CD8-positive, alpha-beta memory T cell (primary cell): ENCODE measurements around the gene ATAD5. TPM values are rescaled to one million over a fixed set of nuclear protein-coding genes. Genes with fewer than 3 reads are reported as not detected.

Source experiments
- CTCF ChIA-PET: fragments of 350-600 bp; sonication (Branson Sonifier 250); formaldehyde crosslinking; loops from one replicate; lab custom pipeline; 2021; ENCODE audit warnings: antibody characterized with exemption; lab: Charles Lee
- POLR2A ChIA-PET: fragments of 350-600 bp; sonication (Branson Sonifier 250); formaldehyde crosslinking; loops from one replicate; lab custom pipeline; 2021; ENCODE audit warnings: antibody characterized with exemption; lab: Charles Lee
- DNase-seq, 5 donors: peaks; one replicate each; pipeline versions ENCODE4 v3.0.0 to v3.0.0-alpha.2; 2020 to 2022; ENCODE audit warnings: mixed read lengths in 1 of 5
- H3K27ac ChIP-seq: one replicate; pipeline ENCODE4 v1.7.0; 2013; ENCODE audit warnings: low read depth, mild to moderate bottlenecking, low read length, moderate library complexity
- H3K27me3 ChIP-seq: 2 replicates; pipeline ENCODE4 v1.7.0; 2013; ENCODE audit warnings: low read length, mild to moderate bottlenecking; ENCODE audit not compliant: insufficient read depth, poor library complexity, severe bottlenecking
- H3K36me3 ChIP-seq: 2 replicates; pipeline ENCODE4 v1.7.0; 2013; ENCODE audit warnings: mild to moderate bottlenecking, low read length, moderate library complexity; ENCODE audit not compliant: insufficient read depth
- H3K4me1 ChIP-seq: 2 replicates; pipeline ENCODE4 v1.7.0; 2013; ENCODE audit warnings: mild to moderate bottlenecking, low read length, moderate library complexity; ENCODE audit not compliant: insufficient read depth
- H3K4me3 ChIP-seq: 2 replicates; pipeline ENCODE4 v1.7.0; 2013; ENCODE audit warnings: mild to moderate bottlenecking, low read length
- H3K9me3 ChIP-seq: 2 replicates; pipeline ENCODE4 v1.7.0; 2013; ENCODE audit warnings: mild to moderate bottlenecking, low read length
- H3K27ac Mint-ChIP-seq, 8 donors: one replicate each; pipeline ENCODE4 v1.8.0; 2020 to 2021; ENCODE audit warnings: mixed read lengths in 8 of 8, mild to moderate bottlenecking in 6 of 8, inconsistent platforms in 3 of 8, moderate library complexity in 3 of 8
- H3K27me3 Mint-ChIP-seq, 2 donors: one replicate each; pipeline ENCODE4 v1.8.0; 2020 to 2021; ENCODE audit warnings: mixed read lengths in 2 of 2, mild to moderate bottlenecking in 1 of 2, moderate library complexity in 1 of 2
- H3K36me3 Mint-ChIP-seq, 3 donors: one replicate each; pipeline ENCODE4 v1.8.0; 2020 to 2021; ENCODE audit warnings: mixed read lengths in 3 of 3, inconsistent platforms in 1 of 3, mild to moderate bottlenecking in 1 of 3
- H3K4me1 Mint-ChIP-seq, 3 donors: one replicate each; pipeline ENCODE4 v1.8.0; 2020 to 2021; ENCODE audit warnings: mixed read lengths in 3 of 3, inconsistent platforms in 1 of 3, mild to moderate bottlenecking in 1 of 3
- H3K4me3 Mint-ChIP-seq, 7 donors: one replicate each; pipeline ENCODE4 v1.8.0; 2020 to 2021; ENCODE audit warnings: mixed read lengths in 7 of 7, mild to moderate bottlenecking in 6 of 7, moderate library complexity in 4 of 7, inconsistent platforms in 2 of 7
- H3K9me3 Mint-ChIP-seq, 5 donors: one replicate each; pipeline ENCODE4 v1.8.0; 2020 to 2022; ENCODE audit warnings: mixed read lengths in 5 of 5, mild to moderate bottlenecking in 3 of 5, moderate library complexity in 2 of 5, inconsistent platforms in 1 of 5
- polyA plus RNA-seq: library from polyadenylated mRNA; unstranded; fragments of 300-500 nt; fragmentation: Illumina TruSeq; gene quantifications from one replicate; pipeline ENCODE4 v1.2.3, GENCODE V29; 2021
- total RNA-seq, 2 experiments: library from RNA; stranded (reverse); gene quantifications; one replicate each; pipeline ENCODE4 v1.2.3, GENCODE V29; 2021

Gene ATAD5
- total and polyA plus RNA-seq, 3 experiments from 2014 or later: 2.3 to 27.8 (median 25.5) TPM

DNA sequence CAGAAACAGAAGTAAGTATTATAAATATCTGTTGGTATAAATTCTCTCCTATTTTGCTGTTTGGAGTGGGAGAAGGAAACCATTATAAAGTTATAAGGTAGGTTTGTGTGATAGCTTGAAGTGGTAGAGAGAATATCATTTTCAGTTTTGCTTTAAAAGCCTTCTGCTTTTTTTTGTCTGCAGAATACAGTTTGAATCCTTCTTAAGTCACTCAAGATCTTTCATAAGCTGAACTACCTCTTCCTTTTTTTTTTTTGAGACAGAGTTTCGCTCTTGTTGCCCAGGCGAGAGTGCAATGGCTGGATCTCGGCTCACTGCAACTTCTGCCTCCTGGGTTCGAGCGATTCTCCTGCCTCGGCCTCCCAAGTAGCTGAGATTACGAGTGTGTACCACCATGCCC lies 9.0 kb downstream of the ATAD5 start:
- H3K27ac Mint-ChIP-seq: no peak overlapping the region
- no peaks in the 10 kb centered on the region for H3K4me1 Mint-ChIP-seq
- Histone ChIP-seq H3K27me3 (no peaks in the 10 kb centered on the region), H3K4me1 (no peaks in the 10 kb centered on the region), H3K27ac (no peak overlapping the region), H3K36me3 (no peaks in the 10 kb centered on the region), H3K4me3 (no peak overlapping the region), H3K9me3 (no peaks in the 10 kb centered on the region)
- no peaks in the 10 kb centered on the region for H3K9me3 Mint-ChIP-seq
- no peak overlapping the region for H3K4me3 Mint-ChIP-seq
- ChIA-PET CTCF (no interaction called here), POLR2A (interaction anchor here (1.4 kb wide), 1 partner anchor 10 kb away, joined by 3 read pairs; no protein-coding TSS in a partner anchor)
- no peaks in the 10 kb centered on the region for H3K27me3 Mint-ChIP-seq
- peaks cover 0 to 30% (median 4%) of the 10 kb centered on the region in 3 donors for H3K36me3 Mint-ChIP-seq
- no peak for DNase-seq

DNA sequence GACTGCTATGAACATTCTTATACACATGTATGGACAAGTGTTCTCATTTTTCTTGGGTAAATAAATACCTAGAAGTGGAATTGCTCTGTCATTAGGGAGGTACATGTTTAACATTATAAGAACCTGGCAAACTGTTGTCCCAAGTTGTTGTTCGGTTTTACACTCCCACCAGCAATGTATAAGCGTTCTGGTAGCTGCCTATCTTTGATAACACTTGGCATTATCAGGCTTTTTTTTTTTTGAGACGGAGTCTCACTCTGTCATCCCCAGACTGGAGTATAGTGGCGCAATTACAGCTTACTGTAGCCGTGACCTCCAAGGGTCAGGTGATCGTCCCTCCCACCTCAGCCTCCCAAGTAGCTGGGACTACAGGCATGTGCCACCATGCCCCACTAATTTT lies 16.3 kb downstream of the ATAD5 start:
- no peak for DNase-seq
- no peaks in the 10 kb centered on the region for H3K4me1 Mint-ChIP-seq
- H3K9me3 Mint-ChIP-seq: no peaks in the 10 kb centered on the region
- no peaks in the 10 kb centered on the region for H3K4me1 ChIP-seq
- no peaks in the 10 kb centered on the region for H3K27me3 Mint-ChIP-seq
- H3K36me3 Mint-ChIP-seq: peaks cover 0 to 13% (median 3%) of the 10 kb centered on the region in 3 donors
- no peak overlapping the region for H3K27ac ChIP-seq
- no peak overlapping the region for H3K4me3 Mint-ChIP-seq
- ChIA-PET CTCF (no interaction called here), POLR2A (no interaction called here)
- no peak overlapping the region for H3K27ac Mint-ChIP-seq
- H3K4me3 ChIP-seq: no peak overlapping the region
- no peaks in the 10 kb centered on the region for H3K9me3 ChIP-seq
- H3K27me3 ChIP-seq: no peaks in the 10 kb centered on the region
- H3K36me3 ChIP-seq: no peaks in the 10 kb centered on the region

DNA sequence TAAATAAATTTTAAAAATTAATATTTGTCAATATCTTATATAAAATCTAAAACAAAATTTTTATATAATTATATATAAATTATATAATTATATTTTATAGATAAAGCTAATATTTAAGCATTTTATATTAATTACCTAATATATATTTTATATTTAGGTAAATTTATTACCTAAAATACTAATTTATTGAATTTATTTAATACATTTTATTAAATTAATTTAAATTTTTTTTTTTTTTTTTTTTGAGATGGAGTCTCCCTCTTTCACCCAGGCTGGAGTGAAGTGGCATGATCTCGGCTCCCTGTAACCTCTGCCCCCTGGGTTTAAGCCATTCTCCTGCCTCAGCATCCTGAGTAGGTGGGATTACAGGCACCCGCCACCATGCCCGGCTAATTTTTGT lies 22.4 kb downstream of the ATAD5 start:
- H3K27me3 ChIP-seq: no peaks in the 10 kb centered on the region
- H3K36me3 Mint-ChIP-seq: peaks cover 0 to 18% (median 2%) of the 10 kb centered on the region in 3 donors
- H3K9me3 ChIP-seq: no peaks in the 10 kb centered on the region
- H3K27ac Mint-ChIP-seq: no peak overlapping the region
- H3K4me1 ChIP-seq: no peaks in the 10 kb centered on the region
- ChIA-PET CTCF (no interaction called here), POLR2A (no interaction called here)
- H3K4me3 ChIP-seq: no peak overlapping the region
- no peaks in the 10 kb centered on the region for H3K36me3 ChIP-seq
- H3K4me3 Mint-ChIP-seq: no peak overlapping the region
- DNase-seq: no peak
- H3K27me3 Mint-ChIP-seq: no peaks in the 10 kb centered on the region
- H3K27ac ChIP-seq: no peak overlapping the region
- H3K4me1 Mint-ChIP-seq: no peaks in the 10 kb centered on the region
- H3K9me3 Mint-ChIP-seq: no peaks in the 10 kb centered on the region

DNA sequence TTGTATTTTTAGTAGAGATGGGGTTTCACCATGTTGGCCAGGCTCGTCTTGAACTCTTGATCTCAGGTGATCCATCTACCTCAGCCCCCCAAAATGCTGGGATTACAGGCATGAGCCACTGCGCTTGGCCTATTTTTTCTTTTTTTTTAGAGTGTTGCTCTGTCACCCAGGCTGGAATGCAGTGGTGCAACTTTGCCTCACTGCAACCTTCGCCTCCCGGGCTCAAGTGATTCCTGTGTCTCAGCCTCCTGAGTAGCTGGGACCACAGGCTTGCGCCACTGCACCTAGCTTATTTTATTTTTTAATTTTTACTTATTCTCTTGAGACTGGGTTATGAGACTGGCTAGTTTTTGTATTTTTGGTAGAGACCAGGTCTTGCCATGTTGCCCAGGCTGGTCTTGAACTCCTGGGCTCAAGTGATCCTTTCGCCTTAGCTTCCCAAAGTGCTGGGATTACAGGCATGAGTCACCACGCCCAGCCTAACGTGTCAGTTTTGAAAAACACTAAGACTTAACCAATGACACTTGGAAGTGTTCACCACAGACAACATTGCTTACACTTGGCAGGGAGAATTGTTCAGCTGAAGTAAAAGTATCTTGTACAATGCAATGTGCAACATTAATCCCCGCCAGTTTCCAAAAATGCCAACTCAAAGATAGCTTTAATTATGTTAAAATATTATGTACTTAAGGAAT lies 26.9 kb downstream of the ATAD5 start:
- no peaks in the 10 kb centered on the region for H3K27me3 Mint-ChIP-seq
- H3K36me3 ChIP-seq: no peaks in the 10 kb centered on the region

DNA sequence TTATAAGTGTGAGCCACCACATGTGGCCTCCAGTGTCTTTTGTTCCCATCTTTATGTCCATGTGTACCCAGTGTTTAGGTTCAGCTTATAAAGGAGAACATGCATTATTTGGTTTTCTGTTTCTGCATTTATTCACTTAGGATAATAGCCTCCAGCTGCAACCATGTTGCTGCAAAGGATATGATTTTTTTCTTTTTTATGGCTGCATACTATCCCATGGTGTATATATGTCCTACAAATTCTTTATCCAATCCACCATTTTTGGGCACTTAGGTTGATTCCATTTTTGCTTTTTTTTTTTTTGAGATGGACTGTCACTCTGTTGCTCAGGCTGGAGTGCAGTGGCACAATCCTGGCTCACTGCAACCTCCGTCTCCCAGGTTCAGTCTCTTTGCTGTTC lies 32.9 kb downstream of the ATAD5 start:
- Mint-ChIP-seq H3K4me1 (no peaks in the 10 kb centered on the region), H3K4me3 (no peak overlapping the region), H3K27ac (no peak overlapping the region), H3K27me3 (no peaks in the 10 kb centered on the region), H3K36me3 (peaks cover 3 to 33% (median 3%) of the 10 kb centered on the region in 3 donors), H3K9me3 (no peaks in the 10 kb centered on the region)
- H3K9me3 ChIP-seq: no peaks in the 10 kb centered on the region
- H3K27me3 ChIP-seq: no peaks in the 10 kb centered on the region
- H3K4me3 ChIP-seq: no peak overlapping the region
- DNase-seq: no peak
- H3K27ac ChIP-seq: no peak overlapping the region
- no peaks in the 10 kb centered on the region for H3K4me1 ChIP-seq
- ChIA-PET POLR2A (no interaction called here), CTCF (no interaction called here)
- no peaks in the 10 kb centered on the region for H3K36me3 ChIP-seq

More for the DNA sequence above, 26.9 kb downstream of the ATAD5 start:
- Mint-ChIP-seq H3K4me3 (no peak overlapping the region), H3K27ac (peak overlapping the region in 1 of 8 donors; percentile 81), H3K36me3 (peaks cover 0 to 22% (median 0%) of the 10 kb centered on the region in 3 donors), H3K4me1 (no peaks in the 10 kb centered on the region), H3K9me3 (no peaks in the 10 kb centered on the region)
- CTCF ChIA-PET: no interaction called here
- DNase-seq: no peak
- Histone ChIP-seq H3K4me3 (no peak overlapping the region), H3K9me3 (no peaks in the 10 kb centered on the region), H3K4me1 (no peaks in the 10 kb centered on the region), H3K27ac (no peak overlapping the region), H3K27me3 (no peaks in the 10 kb centered on the region)
- POLR2A ChIA-PET: no interaction called here

DNA sequence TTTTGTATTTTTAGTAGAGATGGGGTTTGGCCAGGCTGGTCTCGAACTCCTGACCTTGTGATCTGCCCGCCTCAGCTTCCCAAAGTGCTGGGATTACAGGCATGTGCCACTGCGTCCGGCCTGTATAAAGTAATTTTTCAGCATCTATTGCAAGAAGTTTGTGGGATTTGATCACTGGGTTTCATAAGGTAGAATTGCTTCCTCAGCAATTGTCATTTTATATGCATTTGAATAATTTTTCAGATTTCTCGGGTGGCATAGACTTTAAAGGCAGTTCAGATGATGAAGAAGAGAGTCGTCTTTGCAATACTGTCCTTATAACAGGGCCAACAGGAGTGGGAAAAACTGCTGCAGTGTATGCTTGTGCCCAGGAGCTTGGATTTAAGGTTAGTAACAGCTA lies 37.2 kb downstream of the ATAD5 start:
- Histone ChIP-seq H3K9me3 (no peaks in the 10 kb centered on the region), H3K4me1 (no peaks in the 10 kb centered on the region), H3K36me3 (no peaks in the 10 kb centered on the region), H3K27ac (no peak overlapping the region), H3K27me3 (no peaks in the 10 kb centered on the region), H3K4me3 (no peak overlapping the region)
- ChIA-PET CTCF (interaction anchor here (1.4 kb wide), 1 partner anchor 18 kb away, joined by 3 read pairs; no protein-coding TSS in a partner anchor), POLR2A (no interaction called here)
- Mint-ChIP-seq H3K27ac (peak overlapping the region in 1 of 8 donors; percentile 54), H3K9me3 (no peaks in the 10 kb centered on the region), H3K27me3 (no peaks in the 10 kb centered on the region), H3K4me3 (no peak overlapping the region), H3K4me1 (no peaks in the 10 kb centered on the region), H3K36me3 (peaks cover 3 to 35% (median 8%) of the 10 kb centered on the region in 3 donors)
- DNase-seq: no peak

DNA sequence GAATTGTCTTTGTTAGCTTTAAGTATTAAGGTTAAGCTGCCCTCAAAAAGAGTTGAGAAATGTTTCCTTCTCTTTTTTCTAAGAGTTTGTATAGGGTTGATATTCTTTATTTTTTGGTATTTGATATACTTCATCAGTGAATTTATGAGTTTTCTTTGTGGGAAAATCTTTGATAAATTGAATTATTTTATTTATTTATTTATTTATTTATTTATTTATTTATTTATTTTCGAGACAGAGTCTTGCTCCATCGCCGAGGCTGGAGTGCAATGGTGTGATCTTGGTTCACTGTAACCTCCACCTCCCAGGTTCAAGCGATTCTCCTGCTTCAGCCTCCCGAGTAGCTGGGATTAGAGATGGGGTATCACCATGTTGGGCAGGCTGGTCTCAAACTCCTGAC lies 54.4 kb downstream of the ATAD5 start:
- Histone ChIP-seq H3K4me3 (no peak overlapping the region), H3K27me3 (no peaks in the 10 kb centered on the region), H3K36me3 (no peaks in the 10 kb centered on the region), H3K9me3 (no peaks in the 10 kb centered on the region), H3K27ac (no peak overlapping the region), H3K4me1 (no peaks in the 10 kb centered on the region)
- H3K27ac Mint-ChIP-seq: no peak overlapping the region
- no peak overlapping the region for H3K4me3 Mint-ChIP-seq
- no peak for DNase-seq
- CTCF ChIA-PET: no interaction called here
- peaks cover 0 to 17% (median 2%) of the 10 kb centered on the region in 3 donors for H3K36me3 Mint-ChIP-seq
- POLR2A ChIA-PET: no interaction called here
- no peaks in the 10 kb centered on the region for H3K9me3 Mint-ChIP-seq
- no peaks in the 10 kb centered on the region for H3K4me1 Mint-ChIP-seq
- no peaks in the 10 kb centered on the region for H3K27me3 Mint-ChIP-seq

DNA sequence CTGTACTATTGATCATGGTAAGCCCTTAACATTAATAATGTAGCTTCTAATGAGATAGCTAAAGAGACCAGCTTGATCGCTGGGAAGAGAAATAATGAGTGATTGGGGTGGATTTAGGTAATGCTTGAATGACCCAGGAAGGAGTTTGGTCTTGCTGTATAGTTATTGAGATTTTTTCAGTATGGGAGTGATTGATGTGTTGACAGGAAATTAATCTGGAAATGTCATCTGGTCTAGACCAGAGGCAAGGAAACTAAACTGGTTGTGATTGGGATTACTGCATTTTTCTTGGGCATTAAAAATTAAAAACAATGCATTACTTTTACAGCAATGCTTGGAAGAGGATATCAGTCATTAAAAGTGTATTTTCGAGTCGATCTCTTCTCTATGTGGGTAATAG lies 62.5 kb downstream of the ATAD5 start:
- H3K9me3 Mint-ChIP-seq: no peaks in the 10 kb centered on the region
- H3K27me3 ChIP-seq: no peaks in the 10 kb centered on the region
- H3K27ac Mint-ChIP-seq: peak overlapping the region in 3 of 8 donors; percentile 7 to 46 (median 16)
- H3K27ac ChIP-seq: no peak overlapping the region
- ChIA-PET POLR2A (no interaction called here), CTCF (no interaction called here)
- H3K27me3 Mint-ChIP-seq: no peaks in the 10 kb centered on the region
- no peak overlapping the region for H3K4me3 ChIP-seq
- peaks cover 9% of the 10 kb centered on the region for H3K36me3 ChIP-seq
- peaks cover 0 to 38% (median 3%) of the 10 kb centered on the region in 3 donors for H3K36me3 Mint-ChIP-seq
- H3K4me1 Mint-ChIP-seq: peaks cover 0 to 3% (median 1%) of the 10 kb centered on the region in 3 donors
- H3K4me1 ChIP-seq: no peaks in the 10 kb centered on the region
- no peak for DNase-seq
- no peaks in the 10 kb centered on the region for H3K9me3 ChIP-seq
- H3K4me3 Mint-ChIP-seq: no peak overlapping the region
